ENCODE data around the gene RRAS2.

RRAS2 gene

DNA sequence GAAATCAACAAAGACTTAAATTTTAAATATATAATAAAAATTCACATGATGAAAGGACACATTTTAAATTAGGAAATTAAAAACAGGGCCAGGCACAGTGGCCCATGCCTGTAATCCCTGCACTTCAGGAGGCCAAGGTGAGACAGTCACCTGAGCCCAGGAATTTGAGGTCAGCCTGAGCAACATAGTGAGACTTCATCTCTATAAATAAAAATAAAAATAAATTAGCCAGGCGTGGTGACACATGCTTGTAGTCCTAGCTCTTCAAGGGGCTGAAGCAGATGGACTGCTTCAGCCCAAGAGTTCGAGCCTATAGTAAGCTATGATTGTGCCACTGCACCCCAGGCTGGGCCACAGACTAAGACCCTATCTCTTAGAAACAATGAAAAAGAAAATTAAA, 29.3 kb downstream of the RRAS2 start:
- H3K4me3 ChIP-seq (ENCODE audit: low read depth, low read length) = no peak overlapping the region
- TF ChIP-seq, protein P1, sequence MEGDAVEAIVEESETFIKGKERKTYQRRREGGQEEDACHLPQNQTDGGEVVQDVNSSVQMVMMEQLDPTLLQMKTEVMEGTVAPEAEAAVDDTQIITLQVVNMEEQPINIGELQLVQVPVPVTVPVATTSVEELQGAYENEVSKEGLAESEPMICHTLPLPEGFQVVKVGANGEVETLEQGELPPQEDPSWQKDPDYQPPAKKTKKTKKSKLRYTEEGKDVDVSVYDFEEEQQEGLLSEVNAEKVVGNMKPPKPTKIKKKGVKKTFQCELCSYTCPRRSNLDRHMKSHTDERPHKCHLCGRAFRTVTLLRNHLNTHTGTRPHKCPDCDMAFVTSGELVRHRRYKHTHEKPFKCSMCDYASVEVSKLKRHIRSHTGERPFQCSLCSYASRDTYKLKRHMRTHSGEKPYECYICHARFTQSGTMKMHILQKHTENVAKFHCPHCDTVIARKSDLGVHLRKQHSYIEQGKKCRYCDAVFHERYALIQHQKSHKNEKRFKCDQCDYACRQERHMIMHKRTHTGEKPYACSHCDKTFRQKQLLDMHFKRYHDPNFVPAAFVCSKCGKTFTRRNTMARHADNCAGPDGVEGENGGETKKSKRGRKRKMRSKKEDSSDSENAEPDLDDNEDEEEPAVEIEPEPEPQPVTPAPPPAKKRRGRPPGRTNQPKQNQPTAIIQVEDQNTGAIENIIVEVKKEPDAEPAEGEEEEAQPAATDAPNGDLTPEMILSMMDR (IDR thresholded peaks at IDR 0.05; ENCODE audit: low read depth, low read length) = no peak

DNA sequence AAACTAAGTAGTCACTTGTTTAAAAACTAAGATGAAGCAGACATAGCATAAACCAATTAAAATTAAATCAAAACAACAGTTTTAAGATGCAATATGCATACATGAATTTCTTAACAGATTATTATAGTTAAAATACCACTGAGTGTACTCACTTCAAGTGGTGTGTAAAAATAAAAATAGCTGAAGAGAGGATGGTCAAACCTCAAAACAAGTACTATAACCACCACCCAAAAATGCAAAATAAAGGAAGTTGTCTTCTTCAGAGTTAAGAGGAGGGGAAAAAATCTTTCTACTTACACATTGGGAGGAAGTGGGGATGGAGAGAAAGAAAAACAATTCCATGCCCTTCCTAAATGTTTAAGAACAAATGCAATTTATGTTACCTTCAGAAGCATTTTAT, 31.9 kb downstream of the RRAS2 start:
- H3K4me3 ChIP-seq (ENCODE audit: low read depth, low read length) = no peak overlapping the region
- TF ChIP-seq, protein P1 (IDR thresholded peaks at IDR 0.05; ENCODE audit: low read depth, low read length) = no peak

DNA sequence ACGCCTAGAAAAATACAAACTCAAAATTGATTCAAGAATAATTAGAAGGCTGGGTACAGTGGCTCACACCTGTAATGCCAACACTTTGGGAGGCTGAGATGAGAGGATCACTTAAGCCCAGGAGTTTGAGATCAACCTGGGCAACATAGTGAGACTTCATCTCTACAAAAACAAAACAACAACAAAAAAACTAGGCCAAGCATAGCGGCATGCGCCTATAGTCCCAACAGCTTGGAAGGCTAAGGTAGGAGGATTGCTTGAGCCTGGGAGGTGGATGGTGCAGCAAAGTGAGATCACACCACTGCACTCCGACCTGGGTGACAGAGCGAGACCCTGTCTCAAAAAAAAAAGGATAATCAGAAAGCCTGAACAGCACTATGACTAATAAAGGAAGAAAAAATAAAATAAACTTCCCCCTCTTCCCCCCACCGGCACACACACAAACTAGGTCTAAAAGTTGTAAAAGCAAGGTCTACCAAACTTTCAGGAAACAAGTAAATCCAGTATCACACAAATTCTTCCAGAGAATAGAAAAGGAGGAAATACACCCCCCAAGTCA, 35.8 kb downstream of the RRAS2 start:
- no peak overlapping the region for H3K4me3 ChIP-seq (ENCODE audit: low read depth, low read length)
- TF ChIP-seq, protein P1 (IDR thresholded peaks at IDR 0.05; ENCODE audit: low read depth, low read length) = no peak

DNA sequence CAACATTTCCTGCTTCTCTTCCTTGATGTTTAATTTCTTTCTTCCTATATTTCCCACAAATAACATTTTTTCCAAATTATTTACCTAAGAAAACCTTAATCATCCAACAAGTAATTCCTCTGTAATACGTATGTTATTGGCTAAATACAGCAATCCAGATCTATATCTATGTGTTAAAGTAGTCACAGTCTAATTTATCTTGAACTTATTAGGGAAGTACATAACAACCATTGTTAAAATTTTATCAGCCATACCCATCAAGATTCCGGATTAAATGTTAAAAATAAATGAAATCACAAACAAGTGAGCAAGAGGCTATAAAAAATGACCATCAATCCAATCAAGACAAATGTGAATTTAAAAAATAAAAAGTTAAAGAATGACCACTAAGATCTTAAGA, 36.5 kb downstream of the RRAS2 start:
- TF ChIP-seq, protein P1 (IDR thresholded peaks at IDR 0.05; ENCODE audit: low read depth, low read length) = no peak
- no peak overlapping the region for H3K4me3 ChIP-seq (ENCODE audit: low read depth, low read length)

DNA sequence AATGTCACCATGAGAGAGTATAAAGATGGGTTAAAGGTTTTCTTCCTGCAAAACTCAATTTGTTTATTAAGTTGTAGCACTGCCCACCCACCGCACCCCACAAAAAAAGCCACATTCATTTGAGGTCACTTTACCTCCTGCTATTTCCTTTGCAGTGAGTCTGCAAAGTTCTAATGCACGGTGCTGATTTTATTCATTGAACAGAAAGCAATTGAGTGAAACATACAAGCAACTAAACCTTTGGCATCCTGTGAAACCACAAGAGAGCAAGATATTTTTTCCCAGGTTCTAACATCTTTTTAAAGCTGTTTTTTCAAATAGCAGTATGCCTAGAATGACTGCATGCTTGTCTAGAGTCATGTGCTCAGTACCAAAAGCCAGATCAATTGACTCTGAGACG, 39.0 kb downstream of the RRAS2 start:
- TF ChIP-seq, protein P1 (IDR thresholded peaks at IDR 0.05; ENCODE audit: low read depth, low read length) = no peak
- H3K4me3 ChIP-seq (ENCODE audit: low read depth, low read length) = no peak overlapping the region

DNA sequence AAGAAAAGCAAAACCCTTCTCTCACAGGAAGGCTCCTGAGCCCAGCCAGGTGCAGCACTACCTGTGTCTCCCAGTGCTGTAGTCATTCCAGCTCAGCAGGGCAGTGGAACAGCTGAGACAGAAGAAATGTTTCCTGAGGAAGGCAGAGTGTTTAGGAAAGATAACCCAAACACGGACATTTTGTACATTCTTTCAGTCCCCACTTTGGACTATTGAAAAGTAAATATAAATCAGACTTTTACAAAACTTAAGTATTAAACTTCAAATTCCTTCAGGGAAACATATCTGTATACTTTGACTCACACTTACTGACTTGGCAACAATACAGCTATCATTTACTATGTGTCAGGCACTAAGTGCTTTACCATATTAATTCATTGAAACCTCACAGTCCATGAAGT, 40.4 kb downstream of the RRAS2 start:
- TF ChIP-seq, protein P1 (IDR thresholded peaks at IDR 0.05; ENCODE audit: low read depth, low read length) = no peak
- no peak overlapping the region for H3K4me3 ChIP-seq (ENCODE audit: low read depth, low read length)

DNA sequence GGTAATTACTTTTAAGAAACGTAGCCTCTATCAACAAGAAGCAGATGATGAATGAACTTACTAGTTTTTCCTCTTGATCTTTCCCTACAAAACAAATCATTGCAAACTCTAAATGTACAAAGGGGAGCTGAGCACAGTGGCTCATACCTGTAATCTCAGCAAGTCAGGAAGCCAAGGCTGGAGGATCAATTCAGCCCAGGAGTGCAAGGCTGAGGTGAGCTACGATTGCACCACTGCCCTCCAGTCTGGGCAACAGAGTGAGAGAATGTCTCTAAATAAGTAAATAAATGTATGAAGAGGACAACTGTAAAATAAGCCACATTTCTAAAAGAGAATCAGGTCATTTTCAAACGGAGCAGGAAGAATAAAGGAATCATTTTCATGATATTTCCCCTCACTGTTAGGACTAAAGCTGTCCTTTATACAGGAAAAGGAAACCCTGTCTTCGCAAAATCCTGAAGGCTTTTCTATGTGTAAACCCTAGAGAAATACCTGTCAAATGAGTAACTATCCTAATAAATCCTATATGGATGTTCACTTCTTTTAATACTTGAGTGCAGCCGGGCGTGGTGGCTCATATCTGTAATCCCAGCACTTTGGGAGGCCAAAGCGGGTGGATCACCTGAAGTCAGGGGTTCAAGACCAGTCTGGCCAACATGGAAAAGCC, 41.2 kb downstream of the RRAS2 start:
- H3K4me3 ChIP-seq (ENCODE audit: low read depth, low read length) = no peak overlapping the region

More for the DNA sequence above, 41.2 kb downstream of the RRAS2 start:
- TF ChIP-seq, protein P1 (IDR thresholded peaks at IDR 0.05; ENCODE audit: low read depth, low read length) = no peak

Data from WI38 (cell line).